ENCODE measurements around the gene PLEKHG7. TPM values are rescaled to one million over a fixed set of nuclear protein-coding genes. Genes with fewer than 3 reads are reported as not detected.

Gene PLEKHG7
- total and polyA plus RNA-seq, 2 of the 8 experiments (the other 6 are each of a cell fraction or from before 2014, with no cell fraction given) = not detected

DNA sequence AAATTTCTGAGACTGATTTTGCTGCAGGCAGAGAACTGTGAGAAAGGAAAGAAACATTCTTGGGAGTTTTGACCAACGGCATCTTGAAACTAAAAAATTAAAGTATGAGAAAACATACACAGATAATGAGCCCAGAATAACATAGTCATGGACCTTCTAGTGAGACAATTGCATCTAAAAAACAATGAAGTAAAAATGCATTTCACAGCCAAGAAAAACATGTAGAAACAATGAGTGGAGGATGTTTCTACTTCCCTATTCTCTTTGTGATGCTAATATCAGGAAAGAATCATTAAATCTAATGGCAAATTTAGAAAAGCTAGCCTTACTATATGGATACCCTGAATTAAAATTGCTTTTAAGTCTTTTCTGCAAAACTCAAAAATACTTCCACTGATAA is 12.2 kb upstream of the PLEKHG7 start:
- Histone ChIP-seq H3K36me3 (ENCODE audit: control insufficient read depth in 2 of 4, insufficient read depth in 4 of 4, low read length in 3 of 4) (no peaks in the 10 kb centered on the region), H3K4me1 (replicated peaks in 1 of 4; ENCODE audit: control insufficient read depth in 3 of 4, insufficient read depth in 4 of 4, low read length in 3 of 4) (0 out of 7 replicates have a peak, but pooled peaks cover 0 to 2% (median 0%) of the 10 kb centered on the region in 4 experiments)

More for the DNA sequence above, 12.2 kb upstream of the PLEKHG7 start:
- DNase-seq (ENCODE audit: low read depth in 1 of 2, low spot score in 2 of 2) (no peak), FAIRE-seq (no peak)
- no peak overlapping the region for H2BK120ac ChIP-seq (replicated peaks; ENCODE audit: low read depth, low read length)
- TF ChIP-seq SP1 (IDR thresholded peaks at IDR 0.05; ENCODE audit: low read depth, low read length) = no peak
- TF ChIP-seq SAP30 (IDR thresholded peaks at IDR 0.05; ENCODE audit: insufficient read depth, insufficient replicate concordance, low read length) = no peak
- no peak for TF ChIP-seq NANOG (IDR thresholded peaks at IDR 0.05; ENCODE audit: insufficient read depth, low read depth, low read length, poor library complexity, severe bottlenecking)
- no peak for TF ChIP-seq BRCA1 (IDR thresholded peaks at IDR 0.05; ENCODE audit: low read depth, low read length)
- no peak for TF ChIP-seq CBX8 (IDR thresholded peaks at IDR 0.05; ENCODE audit: borderline replicate concordance, low read depth, low read length)
- TF ChIP-seq HDAC2 (IDR thresholded peaks at IDR 0.05; ENCODE audit: borderline replicate concordance in 1 of 2, low read depth in 2 of 2, low read length in 2 of 2) = no peak
- no peak for TF ChIP-seq POU5F1 (IDR thresholded peaks at IDR 0.05; ENCODE audit: low read depth, low read length)
- TF ChIP-seq POLR2A (IDR thresholded peaks at IDR 0.05; ENCODE audit: control extremely low read depth in 1 of 2, low read depth in 2 of 2, low read length in 2 of 2) = no peak
- TF ChIP-seq, protein P1, sequence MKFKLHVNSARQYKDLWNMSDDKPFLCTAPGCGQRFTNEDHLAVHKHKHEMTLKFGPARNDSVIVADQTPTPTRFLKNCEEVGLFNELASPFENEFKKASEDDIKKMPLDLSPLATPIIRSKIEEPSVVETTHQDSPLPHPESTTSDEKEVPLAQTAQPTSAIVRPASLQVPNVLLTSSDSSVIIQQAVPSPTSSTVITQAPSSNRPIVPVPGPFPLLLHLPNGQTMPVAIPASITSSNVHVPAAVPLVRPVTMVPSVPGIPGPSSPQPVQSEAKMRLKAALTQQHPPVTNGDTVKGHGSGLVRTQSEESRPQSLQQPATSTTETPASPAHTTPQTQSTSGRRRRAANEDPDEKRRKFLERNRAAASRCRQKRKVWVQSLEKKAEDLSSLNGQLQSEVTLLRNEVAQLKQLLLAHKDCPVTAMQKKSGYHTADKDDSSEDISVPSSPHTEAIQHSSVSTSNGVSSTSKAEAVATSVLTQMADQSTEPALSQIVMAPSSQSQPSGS (IDR thresholded peaks at IDR 0.05; ENCODE audit: low read length) = no peak
- no peak for TF ChIP-seq JUN (IDR thresholded peaks at IDR 0.05; ENCODE audit: low read depth, low read length)
- TF ChIP-seq HDAC6 (IDR thresholded peaks at IDR 0.05; ENCODE audit: low read depth, low read length) = no peak
- H3K9ac ChIP-seq (replicated peaks in 1 of 4; ENCODE audit: extremely low read depth in 1 of 4, low read depth in 3 of 4, low read length in 3 of 4) = no peak overlapping the region
- POLR2A ChIA-PET (ENCODE audit: partially characterized antibody) = no interaction called here
- no peak overlapping the region for H2AFZ ChIP-seq (ENCODE audit: low read length)
- H3K14ac ChIP-seq (ENCODE audit: insufficient read length) = no peak overlapping the region
- H3K27me3 ChIP-seq (replicated peaks in 1 of 4; ENCODE audit: control insufficient read depth in 3 of 4, extremely low read depth in 1 of 4, insufficient read depth in 3 of 4, low read length in 3 of 4) = no peaks in the 10 kb centered on the region
- no peaks in the 10 kb centered on the region for H3K9me3 ChIP-seq (ENCODE audit: insufficient read depth in 2 of 2, low read depth in 1 of 2, low read length in 1 of 2)
- CTCF ChIA-PET (ENCODE audit: partially characterized antibody) = no interaction called here
- no peak overlapping the region for H4K8ac ChIP-seq (ENCODE audit: extremely low read depth, insufficient read depth, low read length)
- H3K27ac ChIP-seq (ENCODE audit: low read depth, low read length) = no peak overlapping the region
- H3K23ac ChIP-seq (ENCODE audit: insufficient read length) = no peak overlapping the region
- no peak overlapping the region for H3K4me2 ChIP-seq (ENCODE audit: insufficient read depth in 1 of 2, low read depth in 2 of 2, low read length in 2 of 2)
- no peaks in the 10 kb centered on the region for H3K79me1 ChIP-seq (ENCODE audit: low read depth, low read length)
- no peak overlapping the region for H4K5ac ChIP-seq (ENCODE audit: insufficient read length, low read depth, low read length)
- H3K4me3 ChIP-seq (ENCODE audit: extremely low read depth in 1 of 4, insufficient read depth in 2 of 4, low read depth in 3 of 4, low read length in 4 of 4) = no peak overlapping the region
- H2BK5ac ChIP-seq (ENCODE audit: low read depth, low read length) = no peak overlapping the region
- no peak overlapping the region for H3K56ac ChIP-seq (replicated peaks; ENCODE audit: insufficient read length, low read depth, low read length)
- no peaks in the 10 kb centered on the region for H4K20me1 ChIP-seq (replicated peaks in 1 of 2; ENCODE audit: control insufficient read depth in 1 of 2, insufficient read depth in 2 of 2, low read length in 2 of 2)
- H3K4ac ChIP-seq (replicated peaks; ENCODE audit: insufficient read length, low read depth, low read length) = no peak overlapping the region
- no peaks in the 10 kb centered on the region for H3K79me2 ChIP-seq (ENCODE audit: control insufficient read depth in 1 of 2, insufficient read depth in 2 of 2, low read length in 2 of 2)
- no peak overlapping the region for H4K91ac ChIP-seq (replicated peaks; ENCODE audit: insufficient read length, low read length)
- 90% methylated on average over 1 of the region's 1 CpG; no CpG with 5 or more reads in 1 of the 2 experiments for WGBS, 2 experiments (ENCODE audit: extremely low coverage in 1 of 2, insufficient coverage in 1 of 2, insufficient read length in 1 of 2, insufficient replicate concordance in 2 of 2, low coverage in 1 of 2, low lambda C conversion rate in 2 of 2, missing lambda C conversion rate in 1 of 2)
- H3K18ac ChIP-seq (ENCODE audit: extremely low read depth, low read length) = no peak overlapping the region
- H2BK20ac ChIP-seq (ENCODE audit: low read length) = no peak overlapping the region
- no peak overlapping the region for H2AK5ac ChIP-seq (ENCODE audit: low read depth, low read length)
- H2BK15ac ChIP-seq (ENCODE audit: low read length) = no peak overlapping the region
- H2BK12ac ChIP-seq (ENCODE audit: low read depth, low read length) = no peak overlapping the region
- no peaks in the 10 kb centered on the region for H3K23me2 ChIP-seq (ENCODE audit: low read depth, low read length)

Measured in H1 (cell line).